ENCODE measurements around the gene SOCS3.

SOCS3 gene

DNA sequence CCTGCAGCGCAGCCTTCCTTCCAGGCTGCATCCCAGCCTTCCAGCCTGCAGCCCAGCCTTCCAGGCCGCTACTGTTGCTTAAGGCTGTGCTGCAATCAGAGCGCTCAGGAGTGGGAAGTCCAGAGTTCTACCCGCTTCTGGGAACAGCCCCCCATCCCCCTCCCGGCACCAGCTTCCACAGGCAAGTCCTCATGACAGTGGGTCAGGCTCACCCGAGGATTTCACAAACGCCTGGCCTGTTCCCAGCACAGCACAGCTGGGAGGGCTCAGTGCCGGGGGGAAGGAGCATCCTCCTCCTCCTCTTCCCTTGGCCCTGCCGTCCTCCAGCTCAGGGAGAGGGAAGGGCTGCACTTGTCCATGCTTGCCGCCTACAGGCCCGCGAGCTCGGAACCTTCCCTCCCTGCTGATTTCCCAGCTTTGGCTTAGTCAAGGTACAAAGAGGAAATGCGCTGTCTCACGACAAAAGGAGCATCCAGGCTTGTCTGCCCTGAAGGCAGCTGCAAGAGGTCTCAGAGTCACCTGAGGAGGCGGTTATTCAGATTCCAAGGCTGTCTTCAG, 8.3 kb downstream of the SOCS3 start:
- DNase-seq (ENCODE audit: low read depth in 2 of 2, low spot score in 1 of 2) = no peak

- no peak for DNase-seq (ENCODE audit: low read depth in 2 of 2, low spot score in 1 of 2)
Measured at GRCh38 chr17:78349891-78350642, 9.8 kb downstream of the SOCS3 start.

GRCh38 chr17:78348055-78348770, 11.7 kb downstream of the SOCS3 start:
- no peak for DNase-seq (ENCODE audit: low read depth in 2 of 2, low spot score in 1 of 2)

- no peak for DNase-seq (ENCODE audit: low read depth in 2 of 2, low spot score in 1 of 2)
Measured at GRCh38 chr17:78347453-78347852, 12.4 kb downstream of the SOCS3 start.

- DNase-seq (ENCODE audit: low read depth in 2 of 2, low spot score in 1 of 2) = no peak
Measured at GRCh38 chr17:78346605-78347250, 13.1 kb downstream of the SOCS3 start.

DNA sequence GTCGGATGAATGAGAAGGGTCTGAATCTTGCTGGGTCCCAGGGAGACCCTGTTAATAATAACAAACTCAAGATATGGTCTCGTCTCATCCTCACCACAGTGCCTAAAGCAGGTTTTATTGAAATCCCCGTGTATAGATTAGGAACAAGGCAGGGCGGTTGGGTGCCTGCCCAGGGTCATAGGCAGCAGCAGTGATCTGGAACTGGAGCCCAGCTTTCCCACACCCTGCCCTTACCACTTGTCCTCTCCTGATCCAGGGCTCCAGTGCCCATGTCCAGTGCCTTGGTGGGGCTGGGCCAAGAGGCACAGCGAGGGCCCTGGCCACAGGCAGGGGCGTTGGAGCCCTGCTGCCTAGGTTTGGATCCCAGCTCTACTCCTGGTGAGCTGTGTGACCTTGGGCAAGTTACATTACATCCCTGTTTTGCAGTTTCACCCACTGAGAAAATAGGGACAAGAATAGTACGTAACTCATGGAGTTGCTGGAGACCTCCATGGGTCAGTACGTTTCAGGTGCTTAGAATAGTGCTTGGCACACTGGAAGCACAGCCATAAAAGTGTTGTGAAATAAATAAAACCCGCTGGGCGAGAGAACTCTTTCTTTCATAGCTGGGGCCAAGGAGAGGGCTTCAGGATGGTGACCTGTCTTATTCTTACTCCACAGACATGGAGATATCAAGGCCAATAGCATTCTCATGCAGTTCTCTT, 13.9 kb downstream of the SOCS3 start:
- DNase-seq (ENCODE audit: low read depth in 2 of 2, low spot score in 1 of 2) = no peak

DNA sequence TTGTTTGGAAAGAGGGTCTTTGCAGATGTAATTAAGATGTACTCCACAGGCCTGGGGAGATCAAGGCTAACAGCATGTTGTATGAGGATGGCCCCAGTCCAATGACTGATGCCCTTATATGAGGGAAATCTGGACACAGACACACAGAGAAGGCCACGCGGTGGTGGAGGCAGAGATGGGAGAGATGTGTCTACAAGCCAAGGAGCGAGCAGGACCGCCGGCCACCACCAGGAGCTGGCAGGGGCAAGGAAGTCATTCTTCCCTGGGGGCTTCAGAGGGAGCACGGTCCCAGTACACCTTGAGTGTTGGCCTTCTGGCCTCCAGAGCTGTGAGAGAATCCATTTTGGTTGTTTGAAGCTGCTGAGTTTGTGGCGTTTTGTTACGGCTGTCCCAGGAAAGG, 14.7 kb downstream of the SOCS3 start:
- DNase-seq (ENCODE audit: low read depth in 2 of 2, low spot score in 1 of 2) = no peak

DNA sequence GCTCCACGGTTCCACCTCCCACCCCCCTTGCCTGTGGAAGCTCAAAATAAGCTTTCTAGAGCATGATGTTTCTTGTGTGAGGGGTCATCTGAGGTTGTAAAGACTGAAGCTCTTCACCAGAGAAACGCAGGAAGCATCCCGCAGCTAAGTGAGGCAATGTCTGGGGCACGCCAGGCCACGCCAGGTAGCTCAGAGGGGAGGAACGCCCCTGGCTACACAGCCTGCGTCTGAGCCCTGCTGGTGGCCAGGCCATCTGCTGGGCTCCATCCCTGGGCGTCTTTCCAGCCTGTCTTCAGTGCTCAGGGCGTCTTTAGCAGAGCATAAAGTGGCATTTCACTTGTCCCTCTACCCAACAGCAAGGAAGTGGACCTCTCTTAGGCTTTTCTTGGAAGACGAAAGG, 15.2 kb downstream of the SOCS3 start:
- DNase-seq (ENCODE audit: low read depth in 2 of 2, low spot score in 1 of 2) = no peak

DNA sequence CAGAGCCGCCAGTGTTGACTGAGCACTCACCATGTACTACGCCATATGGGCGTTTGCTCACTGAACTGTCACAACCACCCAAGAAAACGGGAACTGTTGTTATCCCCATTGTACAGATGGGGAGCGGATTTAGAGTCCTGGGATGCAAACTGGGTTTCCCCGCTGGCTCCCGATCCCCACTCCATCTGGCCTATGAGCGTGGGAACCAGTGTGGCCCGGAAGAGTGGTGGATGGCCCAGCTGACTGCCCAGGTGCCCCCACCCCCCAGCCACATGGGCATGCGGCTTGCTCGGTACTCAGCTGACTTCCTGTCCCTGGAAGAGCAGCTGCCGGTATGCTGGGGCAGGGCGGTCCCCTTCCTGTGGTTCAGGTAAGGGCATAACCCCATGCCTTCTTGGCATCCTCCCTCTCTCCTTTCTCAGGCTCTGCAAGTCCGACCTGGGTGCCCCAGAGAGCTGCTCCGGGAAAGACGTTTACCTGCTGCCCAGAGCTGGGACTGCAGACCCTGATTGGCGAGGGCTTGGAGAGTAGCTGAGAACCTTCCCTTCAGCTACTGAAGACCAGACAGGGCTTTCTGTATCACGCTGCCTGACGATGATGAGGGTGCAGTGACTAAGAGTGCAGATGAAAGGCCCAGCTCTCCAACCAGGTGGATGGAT, 16.2 kb downstream of the SOCS3 start:
- DNase-seq (ENCODE audit: low read depth in 2 of 2, low spot score in 1 of 2) = peak; percentile 42 to 44

- no peak for DNase-seq (ENCODE audit: low read depth in 2 of 2, low spot score in 1 of 2)
Measured at GRCh38 chr17:78343187-78343542, 16.7 kb downstream of the SOCS3 start.

DNA sequence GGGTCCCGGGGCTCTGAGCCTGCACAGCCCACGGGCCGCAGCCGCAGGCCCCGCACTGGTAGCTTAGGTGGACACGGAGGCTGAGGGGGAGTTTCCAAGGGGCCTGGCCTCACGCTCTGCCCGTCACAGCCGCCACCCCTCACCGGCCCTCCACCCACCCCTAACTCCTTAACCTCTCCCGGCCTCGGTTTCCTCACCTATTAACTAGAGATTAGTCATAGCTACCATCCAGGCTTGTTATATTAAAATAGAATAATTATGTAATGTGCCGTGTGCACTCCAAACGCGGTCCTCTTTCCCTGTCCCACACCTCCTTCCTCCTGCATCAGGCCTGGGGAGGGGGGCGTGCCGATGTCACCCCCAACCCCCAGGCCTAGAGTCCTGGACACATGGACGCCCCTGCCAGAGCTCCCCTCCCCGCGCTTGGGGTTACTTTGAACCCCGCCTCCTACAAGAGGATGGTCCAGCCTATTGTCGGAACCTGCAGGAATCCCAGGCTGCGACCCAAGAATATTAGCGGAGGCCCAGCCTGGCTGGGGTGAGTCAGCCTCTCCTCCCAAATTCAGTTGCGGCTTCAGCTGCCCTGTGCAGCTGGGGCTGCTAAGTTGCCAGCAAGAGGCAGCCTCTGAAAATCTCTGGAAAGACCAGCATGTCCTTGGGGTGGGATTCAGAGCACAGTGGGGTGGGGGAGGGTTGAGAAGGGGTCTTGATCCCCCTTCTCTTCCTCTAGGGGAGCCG, 17.3 kb downstream of the SOCS3 start:
- DNase-seq (ENCODE audit: low read depth in 2 of 2, low spot score in 1 of 2) = no peak

DNA sequence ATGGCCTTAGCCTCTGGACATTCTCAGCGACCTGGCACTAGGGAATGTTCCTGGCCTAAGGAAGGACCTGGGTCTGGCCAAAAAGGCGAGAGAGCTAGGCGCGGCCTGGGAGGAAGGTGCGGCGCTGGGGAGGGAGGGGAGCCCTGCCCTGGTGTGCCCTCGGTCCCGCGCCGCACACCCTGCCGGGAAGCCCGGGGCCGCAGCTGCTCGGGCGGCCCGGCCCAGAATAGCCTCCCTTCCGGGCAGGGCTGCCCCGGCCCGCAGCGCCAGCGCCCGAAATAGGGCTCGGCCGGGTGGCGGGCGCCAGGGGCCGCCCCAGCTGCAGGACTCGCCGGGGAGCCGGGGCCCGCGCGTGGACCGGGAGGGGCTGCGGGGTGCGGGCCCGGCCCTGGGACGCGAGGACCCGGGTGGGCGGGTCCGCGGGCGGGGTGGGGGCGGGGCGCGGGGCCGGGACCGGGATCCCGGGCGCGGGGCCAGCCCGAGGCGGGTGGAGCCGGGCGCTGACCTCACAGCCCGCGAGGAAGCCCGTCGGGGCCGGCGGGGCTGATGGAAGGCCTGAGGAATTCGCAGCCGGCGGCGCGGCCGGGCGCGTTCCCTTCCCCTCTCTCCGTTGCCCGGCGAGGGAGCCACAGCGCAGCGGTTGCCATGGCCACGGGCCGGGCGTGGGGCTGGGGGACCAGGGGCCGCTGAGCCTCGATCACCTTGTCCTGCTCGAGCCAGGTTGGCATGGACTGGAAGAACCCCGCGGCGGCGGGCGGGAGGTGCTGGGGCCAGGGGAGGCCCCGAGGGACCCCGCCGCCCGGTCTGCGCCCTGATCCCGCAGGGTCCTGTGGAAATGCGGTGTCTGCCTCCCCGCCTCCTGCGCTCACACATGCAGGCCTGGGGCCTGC, 18.1 kb downstream of the SOCS3 start:
- DNase-seq (ENCODE audit: low read depth in 2 of 2, low spot score in 1 of 2) = no peak

- no peak for DNase-seq (ENCODE audit: low read depth in 2 of 2, low spot score in 1 of 2)
Measured at GRCh38 chr17:78340183-78340955, 19.5 kb downstream of the SOCS3 start.

DNA sequence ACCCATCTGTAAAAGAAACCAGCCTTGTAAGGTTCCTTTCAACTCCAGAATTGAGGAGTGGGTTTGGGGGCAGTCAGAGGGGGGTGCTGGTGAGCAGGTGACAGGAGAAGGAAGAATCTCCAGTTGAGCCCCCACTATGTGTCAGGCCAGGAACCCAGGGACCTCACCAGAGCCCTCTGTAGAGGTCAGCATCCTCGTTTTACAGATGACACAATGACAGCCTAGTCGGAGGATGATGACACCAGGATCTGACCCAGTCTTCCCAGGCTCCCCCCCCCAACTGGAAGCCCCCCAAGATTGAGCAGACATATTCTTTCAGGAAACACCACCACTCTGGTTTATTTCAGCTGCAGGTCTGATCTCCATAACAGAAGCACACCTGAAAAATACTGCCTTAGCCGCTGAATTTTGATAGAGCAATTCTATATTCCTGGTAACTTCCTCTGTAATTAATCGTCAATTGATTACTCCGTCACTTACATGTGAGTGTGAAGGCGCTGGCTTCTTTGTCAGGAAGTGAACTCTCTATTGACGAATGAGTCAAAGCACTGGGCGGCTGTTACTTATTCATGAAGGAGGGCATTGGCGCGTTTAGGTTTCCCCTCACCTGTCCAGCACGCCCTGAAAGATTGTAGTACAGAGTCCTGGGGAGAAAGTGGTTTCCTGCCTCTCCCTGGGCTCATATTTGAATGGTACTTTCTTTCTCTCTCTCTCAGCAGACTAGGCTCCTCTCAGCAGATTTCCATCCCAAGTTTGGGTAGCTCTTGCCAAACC, 21.2 kb downstream of the SOCS3 start:
- no peak for DNase-seq (ENCODE audit: low read depth in 2 of 2, low spot score in 1 of 2)

DNA sequence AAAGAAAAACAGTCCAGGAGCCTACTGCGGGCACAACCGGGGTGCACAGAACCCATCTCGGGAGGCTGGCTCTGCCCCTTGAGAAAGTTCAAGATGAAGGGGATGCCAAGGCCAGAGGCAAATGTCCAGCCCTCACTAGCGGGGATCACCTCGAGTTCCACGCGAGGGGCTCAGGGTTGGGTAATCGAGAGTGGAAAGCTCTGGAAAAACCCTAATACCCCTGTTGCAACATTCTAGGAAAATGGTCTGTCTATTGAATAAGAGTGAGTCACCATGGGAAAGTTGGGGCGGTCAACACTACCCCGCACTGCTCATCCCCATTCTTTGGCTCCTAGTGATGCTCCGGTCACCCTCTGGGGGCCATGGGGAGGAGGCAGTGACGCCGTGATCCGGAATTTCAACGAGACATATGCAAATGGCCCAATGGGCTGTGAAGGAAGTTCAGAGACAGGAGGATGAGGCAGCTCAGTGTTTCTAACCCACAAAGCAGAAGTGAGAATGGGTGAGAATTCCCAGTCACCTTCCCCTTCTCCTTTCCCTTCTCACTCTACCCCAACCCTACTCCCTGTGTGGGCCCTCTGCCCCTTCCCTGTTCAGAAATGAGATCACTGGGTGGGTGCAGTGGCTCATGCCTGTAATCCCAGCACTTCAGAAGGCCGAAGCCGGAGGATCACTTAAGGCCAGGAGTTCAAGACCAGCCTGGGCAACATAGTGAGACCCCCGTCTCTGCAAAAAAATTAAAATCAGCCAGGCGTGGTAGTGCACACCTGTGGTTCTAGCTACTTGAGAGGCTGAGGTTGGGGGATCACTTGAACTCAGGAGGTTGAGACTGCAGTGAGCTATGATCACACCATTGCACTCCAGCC, 22.4 kb downstream of the SOCS3 start:
- no peak for DNase-seq (ENCODE audit: low read depth in 2 of 2, low spot score in 1 of 2)

DNA sequence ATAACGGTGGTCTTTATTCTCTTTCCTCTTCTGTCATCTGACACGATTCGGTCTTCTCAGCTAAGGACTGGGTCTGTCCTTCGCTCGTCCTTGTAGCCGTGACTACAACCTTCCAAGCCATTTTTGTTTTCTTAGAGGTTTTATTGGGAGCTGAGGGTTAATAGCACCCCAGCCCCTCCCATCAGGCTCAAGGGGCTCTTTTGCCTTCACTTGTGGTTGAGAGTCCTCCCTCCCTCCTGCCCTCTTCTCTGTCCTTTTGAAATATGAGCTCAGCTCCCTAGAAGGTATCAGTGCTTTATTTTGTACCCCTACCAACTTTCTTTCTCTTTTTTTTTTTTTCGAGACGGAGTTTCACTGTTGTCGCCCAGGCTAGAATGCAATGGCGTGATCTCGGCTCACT, 24.7 kb downstream of the SOCS3 start:
- no peak for DNase-seq (ENCODE audit: low read depth in 2 of 2, low spot score in 1 of 2)

DNA sequence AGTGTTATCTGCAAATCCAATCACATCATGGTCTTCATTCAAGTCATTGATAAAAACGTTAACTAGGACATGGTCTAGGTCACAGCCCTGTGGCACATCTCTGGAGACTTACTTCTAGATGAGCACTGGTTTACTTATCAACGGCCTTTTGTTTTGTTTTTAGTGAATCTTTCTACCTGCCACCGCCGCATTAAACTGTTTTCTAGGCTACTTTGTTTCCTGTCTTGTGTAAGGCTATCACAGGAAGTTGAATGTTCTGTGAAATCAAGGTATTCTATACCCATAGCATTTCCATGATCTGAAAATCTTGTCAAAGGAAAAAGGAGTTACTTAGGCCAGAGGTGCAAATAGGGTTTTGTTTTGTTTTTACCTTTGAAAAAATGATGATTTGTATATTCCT, 26.9 kb downstream of the SOCS3 start:
- DNase-seq (ENCODE audit: low read depth in 2 of 2, low spot score in 1 of 2) = no peak

Measured in stimulated activated CD8-positive, alpha-beta memory T cell treated with anti-CD3 and anti-CD28 coated beads, Interleukin-4, amount 100 ng/mL, for 1 hour (primary cell).